HCT116 (cell line): ENCODE data around the gene ITGB7.

ENCODE experiments used
- CBX3 ChIP-seq: IDR thresholded peaks from 2 replicates; pipeline ENCODE4 v1.6.1; 2012; ENCODE audit warnings: low read depth
- EZH2 ChIP-seq: fragments of 200-600 bp; sonication (generic); IDR thresholded peaks from 2 replicates; pipeline ENCODE4 v1.6.1; 2017; ENCODE audit warnings: antibody characterized with exemption, mixed run types
- EZH2phosphoT487 ChIP-seq: fragments of 200-600 bp; IDR thresholded peaks from 2 replicates; pipeline ENCODE4 v1.6.1; 2018; ENCODE audit warnings: antibody characterized with exemption, borderline replicate concordance
- JUND ChIP-seq: IDR thresholded peaks from 2 replicates; pipeline ENCODE4 v1.6.1; 2012
- POLR2A ChIP-seq: IDR thresholded peaks from 2 replicates; pipeline ENCODE4 v1.7.0; 2011; ENCODE audit warnings: borderline replicate concordance; ENCODE audit not compliant: insufficient read depth, insufficient read length; ENCODE audit errors: extremely low read depth
- POLR2AphosphoS5 ChIP-seq: IDR thresholded peaks from 2 replicates; pipeline ENCODE4 v1.6.1; 2011; ENCODE audit warnings: mild to moderate bottlenecking, low read depth, low read length, moderate library complexity
- SP1 ChIP-seq: IDR thresholded peaks from 2 replicates; pipeline ENCODE4 v1.6.1; 2012; ENCODE audit warnings: low read depth
- SRF ChIP-seq: IDR thresholded peaks from 2 replicates; pipeline ENCODE4 v1.6.1; 2012; ENCODE audit warnings: low read depth
- TCF7L2 ChIP-seq: IDR thresholded peaks from 2 replicates; pipeline ENCODE4 v1.7.0; 2011; ENCODE audit warnings: borderline replicate concordance, inconsistent platforms; ENCODE audit not compliant: insufficient read depth, insufficient read length; ENCODE audit errors: extremely low read depth
- ZFX ChIP-seq: fragments of 450-650 bp; IDR thresholded peaks from 2 replicates; pipeline ENCODE4 v1.6.1; 2017
- ZNF274 ChIP-seq: fragments of 200-500 bp; sonication (Bioruptor generic); IDR thresholded peaks from 2 replicates; pipeline ENCODE4 v1.6.1; 2014; ENCODE audit warnings: mild to moderate bottlenecking, low read depth, low read length, inconsistent platforms
- TF ChIP-seq, protein P1 (sequence below), 3 experiments: fragments of 200-600 bp in 1 of 3; sonication (generic) in 1 of 3; IDR thresholded peaks in 2 of 3; conservative IDR thresholded peaks in 1 of 3; 2 replicates each; pipeline ENCODE4 v1.5.1; 2012 to 2017; ENCODE audit warnings: low read depth in 2 of 3, low read length in 2 of 3, antibody characterized with exemption in 1 of 3, borderline replicate concordance in 1 of 3, control low read depth in 1 of 3, mild to moderate bottlenecking in 1 of 3, mixed read lengths in 1 of 3, mixed run types in 1 of 3, moderate library complexity in 1 of 3; ENCODE audit not compliant: insufficient read depth in 1 of 3
- TF ChIP-seq, protein P2 (sequence below): IDR thresholded peaks from 2 replicates; pipeline ENCODE4 v1.6.1; 2011; ENCODE audit warnings: mild to moderate bottlenecking, low read length, moderate library complexity; ENCODE audit not compliant: insufficient replicate concordance; ENCODE audit errors: extremely low read depth
- TF ChIP-seq, protein P3 (sequence below): IDR thresholded peaks from 2 replicates; pipeline ENCODE4 v1.6.1; 2012; ENCODE audit warnings: low read depth

DNA sequence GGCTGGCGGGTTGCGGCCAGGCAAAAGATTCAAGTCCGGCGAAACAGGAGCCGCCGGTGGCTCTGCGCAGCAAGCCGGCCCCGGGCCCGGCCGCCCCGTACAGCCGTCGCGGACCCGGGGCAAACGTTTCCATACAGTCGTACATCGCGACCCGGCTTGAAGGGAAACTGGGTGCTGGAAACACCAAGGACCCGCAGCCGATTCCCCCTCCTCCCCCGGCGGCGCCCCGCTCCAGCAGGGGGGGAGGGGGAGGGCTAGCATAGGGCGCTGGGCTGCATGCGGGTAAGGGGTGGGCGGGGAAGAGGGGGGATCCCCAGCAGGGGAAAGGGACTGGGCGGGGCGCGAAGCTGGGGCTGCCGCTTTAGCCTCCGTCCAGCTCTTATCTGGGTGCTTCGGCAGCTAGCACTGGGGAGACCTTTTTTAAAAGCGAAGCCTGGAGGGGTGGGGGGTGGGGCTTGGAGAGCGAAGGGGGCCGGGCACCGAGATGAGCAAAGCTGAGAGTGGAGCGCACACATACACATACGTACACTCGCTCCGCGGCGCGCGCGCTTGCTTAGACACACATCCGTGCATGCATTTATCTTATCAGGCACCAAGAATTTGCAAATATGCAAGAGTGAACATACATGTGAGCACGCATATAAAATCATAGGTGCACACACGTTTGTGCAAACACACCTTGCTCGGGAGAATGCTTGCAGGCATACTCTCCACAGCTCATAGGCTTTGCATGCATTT is 13.1 kb upstream of the ITGB7 start:
- TF ChIP-seq POLR2AphosphoS5, result no peak
- TF ChIP-seq, protein P1, sequence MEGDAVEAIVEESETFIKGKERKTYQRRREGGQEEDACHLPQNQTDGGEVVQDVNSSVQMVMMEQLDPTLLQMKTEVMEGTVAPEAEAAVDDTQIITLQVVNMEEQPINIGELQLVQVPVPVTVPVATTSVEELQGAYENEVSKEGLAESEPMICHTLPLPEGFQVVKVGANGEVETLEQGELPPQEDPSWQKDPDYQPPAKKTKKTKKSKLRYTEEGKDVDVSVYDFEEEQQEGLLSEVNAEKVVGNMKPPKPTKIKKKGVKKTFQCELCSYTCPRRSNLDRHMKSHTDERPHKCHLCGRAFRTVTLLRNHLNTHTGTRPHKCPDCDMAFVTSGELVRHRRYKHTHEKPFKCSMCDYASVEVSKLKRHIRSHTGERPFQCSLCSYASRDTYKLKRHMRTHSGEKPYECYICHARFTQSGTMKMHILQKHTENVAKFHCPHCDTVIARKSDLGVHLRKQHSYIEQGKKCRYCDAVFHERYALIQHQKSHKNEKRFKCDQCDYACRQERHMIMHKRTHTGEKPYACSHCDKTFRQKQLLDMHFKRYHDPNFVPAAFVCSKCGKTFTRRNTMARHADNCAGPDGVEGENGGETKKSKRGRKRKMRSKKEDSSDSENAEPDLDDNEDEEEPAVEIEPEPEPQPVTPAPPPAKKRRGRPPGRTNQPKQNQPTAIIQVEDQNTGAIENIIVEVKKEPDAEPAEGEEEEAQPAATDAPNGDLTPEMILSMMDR (IDR thresholded peaks at IDR 0.05 in 2 of 3, conservative IDR thresholded peaks at IDR 0.05 in 1 of 3; ENCODE audit: borderline replicate concordance in 1 of 3, insufficient read depth in 1 of 3, low read depth in 2 of 3, low read length in 2 of 3), result no peak
- no peak for TF ChIP-seq EZH2phosphoT487
- TF ChIP-seq SP1, result no peak
- TF ChIP-seq, protein P2, sequence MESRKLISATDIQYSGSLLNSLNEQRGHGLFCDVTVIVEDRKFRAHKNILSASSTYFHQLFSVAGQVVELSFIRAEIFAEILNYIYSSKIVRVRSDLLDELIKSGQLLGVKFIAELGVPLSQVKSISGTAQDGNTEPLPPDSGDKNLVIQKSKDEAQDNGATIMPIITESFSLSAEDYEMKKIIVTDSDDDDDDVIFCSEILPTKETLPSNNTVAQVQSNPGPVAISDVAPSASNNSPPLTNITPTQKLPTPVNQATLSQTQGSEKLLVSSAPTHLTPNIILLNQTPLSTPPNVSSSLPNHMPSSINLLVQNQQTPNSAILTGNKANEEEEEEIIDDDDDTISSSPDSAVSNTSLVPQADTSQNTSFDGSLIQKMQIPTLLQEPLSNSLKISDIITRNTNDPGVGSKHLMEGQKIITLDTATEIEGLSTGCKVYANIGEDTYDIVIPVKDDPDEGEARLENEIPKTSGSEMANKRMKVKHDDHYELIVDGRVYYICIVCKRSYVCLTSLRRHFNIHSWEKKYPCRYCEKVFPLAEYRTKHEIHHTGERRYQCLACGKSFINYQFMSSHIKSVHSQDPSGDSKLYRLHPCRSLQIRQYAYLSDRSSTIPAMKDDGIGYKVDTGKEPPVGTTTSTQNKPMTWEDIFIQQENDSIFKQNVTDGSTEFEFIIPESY, result no peak
- TF ChIP-seq ZNF274, result no peak
- no peak for TF ChIP-seq TCF7L2
- TF ChIP-seq, protein P3, sequence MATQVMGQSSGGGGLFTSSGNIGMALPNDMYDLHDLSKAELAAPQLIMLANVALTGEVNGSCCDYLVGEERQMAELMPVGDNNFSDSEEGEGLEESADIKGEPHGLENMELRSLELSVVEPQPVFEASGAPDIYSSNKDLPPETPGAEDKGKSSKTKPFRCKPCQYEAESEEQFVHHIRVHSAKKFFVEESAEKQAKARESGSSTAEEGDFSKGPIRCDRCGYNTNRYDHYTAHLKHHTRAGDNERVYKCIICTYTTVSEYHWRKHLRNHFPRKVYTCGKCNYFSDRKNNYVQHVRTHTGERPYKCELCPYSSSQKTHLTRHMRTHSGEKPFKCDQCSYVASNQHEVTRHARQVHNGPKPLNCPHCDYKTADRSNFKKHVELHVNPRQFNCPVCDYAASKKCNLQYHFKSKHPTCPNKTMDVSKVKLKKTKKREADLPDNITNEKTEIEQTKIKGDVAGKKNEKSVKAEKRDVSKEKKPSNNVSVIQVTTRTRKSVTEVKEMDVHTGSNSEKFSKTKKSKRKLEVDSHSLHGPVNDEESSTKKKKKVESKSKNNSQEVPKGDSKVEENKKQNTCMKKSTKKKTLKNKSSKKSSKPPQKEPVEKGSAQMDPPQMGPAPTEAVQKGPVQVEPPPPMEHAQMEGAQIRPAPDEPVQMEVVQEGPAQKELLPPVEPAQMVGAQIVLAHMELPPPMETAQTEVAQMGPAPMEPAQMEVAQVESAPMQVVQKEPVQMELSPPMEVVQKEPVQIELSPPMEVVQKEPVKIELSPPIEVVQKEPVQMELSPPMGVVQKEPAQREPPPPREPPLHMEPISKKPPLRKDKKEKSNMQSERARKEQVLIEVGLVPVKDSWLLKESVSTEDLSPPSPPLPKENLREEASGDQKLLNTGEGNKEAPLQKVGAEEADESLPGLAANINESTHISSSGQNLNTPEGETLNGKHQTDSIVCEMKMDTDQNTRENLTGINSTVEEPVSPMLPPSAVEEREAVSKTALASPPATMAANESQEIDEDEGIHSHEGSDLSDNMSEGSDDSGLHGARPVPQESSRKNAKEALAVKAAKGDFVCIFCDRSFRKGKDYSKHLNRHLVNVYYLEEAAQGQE, result no peak
- no peak for TF ChIP-seq JUND
- no peak for TF ChIP-seq POLR2A
- TF ChIP-seq SRF, result no peak
- no peak for TF ChIP-seq CBX3
- no peak for TF ChIP-seq EZH2
- no peak; the same call in 1 of the 2 replicates for TF ChIP-seq ZFX
